ENCODE data around the gene ZMIZ1. TPM values are rescaled to one million over a fixed set of nuclear protein-coding genes. Genes with fewer than 3 reads are reported as not detected.

ZMIZ1 gene
- total RNA-seq, 1 experiment from 2014 or later: 22.8 TPM

- no peak for DNase-seq (ENCODE audit: low read depth)
Observed at GRCh38 chr10:79149345-79149661, 80.5 kb downstream of the ZMIZ1 start.

DNA sequence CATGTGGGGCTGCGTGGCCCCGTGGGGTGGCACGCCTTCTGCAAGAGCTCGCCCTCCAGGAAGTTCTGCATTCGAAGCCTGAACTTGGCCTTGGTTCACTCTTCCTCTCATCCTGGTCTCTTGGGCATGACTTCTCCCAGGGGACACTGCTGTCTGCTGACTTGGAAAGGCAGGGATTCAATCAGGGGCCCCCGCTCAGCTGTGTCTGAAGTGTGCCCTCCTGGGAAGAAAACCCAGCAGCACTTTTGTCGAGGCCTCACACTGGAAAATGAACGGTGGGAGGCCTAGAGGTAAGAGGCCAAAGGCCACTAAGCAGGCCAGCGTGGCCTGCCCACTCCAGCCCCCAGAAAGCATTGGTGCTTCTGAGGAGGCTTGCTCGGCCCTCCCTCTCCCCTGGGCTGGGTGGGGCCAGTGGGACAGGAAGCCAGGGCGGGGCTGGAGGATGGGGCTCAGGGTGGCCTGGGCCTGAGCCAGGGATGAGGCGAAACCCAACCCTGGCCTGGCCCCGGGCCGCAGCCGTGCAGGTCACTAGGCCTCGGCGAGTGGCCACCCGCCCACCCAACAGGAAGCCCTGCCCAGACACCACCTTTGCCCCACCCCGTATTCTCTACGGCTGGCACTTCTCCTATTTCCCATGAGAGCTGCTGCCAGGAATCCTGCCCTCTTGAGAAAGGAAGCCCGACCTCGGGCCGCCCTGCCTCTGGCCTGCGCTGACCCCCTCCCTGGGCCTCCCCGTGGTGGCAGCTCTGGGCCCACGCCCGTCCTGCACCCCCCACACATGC is 81.1 kb downstream of the ZMIZ1 start:
- DNase-seq (ENCODE audit: low read depth): peak; percentile 95

- no peak for DNase-seq (ENCODE audit: low read depth)
Observed at GRCh38 chr10:79150444-79150754, 81.6 kb downstream of the ZMIZ1 start.

- peak; percentile 68 for DNase-seq (ENCODE audit: low read depth)
Observed at GRCh38 chr10:79152423-79152817, 83.7 kb downstream of the ZMIZ1 start.

DNA sequence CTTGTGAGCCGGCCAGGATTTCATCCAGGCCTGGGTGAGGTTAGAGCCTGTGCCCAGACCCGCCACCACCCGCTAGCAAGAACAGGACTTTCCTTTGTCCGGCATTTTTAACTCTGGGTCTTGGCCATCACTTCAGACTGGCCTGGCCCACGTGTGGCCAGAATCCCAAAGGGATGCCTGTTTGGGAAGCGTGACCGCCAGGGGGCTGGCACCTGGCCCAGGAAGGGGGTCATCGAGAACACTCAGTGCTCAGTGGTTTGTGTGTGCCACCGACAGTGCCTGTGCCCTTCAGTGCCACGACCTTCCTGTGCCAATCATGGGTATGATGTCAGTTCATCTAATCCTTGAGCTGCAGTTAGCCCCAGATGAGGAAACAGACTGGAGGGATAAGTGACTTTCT is 85.0 kb downstream of the ZMIZ1 start:
- DNase-seq (ENCODE audit: low read depth): no peak

GRCh38 chr10:79155301-79156081 is 86.7 kb downstream of the ZMIZ1 start:
- peak; percentile 71 for DNase-seq (ENCODE audit: low read depth)

DNA sequence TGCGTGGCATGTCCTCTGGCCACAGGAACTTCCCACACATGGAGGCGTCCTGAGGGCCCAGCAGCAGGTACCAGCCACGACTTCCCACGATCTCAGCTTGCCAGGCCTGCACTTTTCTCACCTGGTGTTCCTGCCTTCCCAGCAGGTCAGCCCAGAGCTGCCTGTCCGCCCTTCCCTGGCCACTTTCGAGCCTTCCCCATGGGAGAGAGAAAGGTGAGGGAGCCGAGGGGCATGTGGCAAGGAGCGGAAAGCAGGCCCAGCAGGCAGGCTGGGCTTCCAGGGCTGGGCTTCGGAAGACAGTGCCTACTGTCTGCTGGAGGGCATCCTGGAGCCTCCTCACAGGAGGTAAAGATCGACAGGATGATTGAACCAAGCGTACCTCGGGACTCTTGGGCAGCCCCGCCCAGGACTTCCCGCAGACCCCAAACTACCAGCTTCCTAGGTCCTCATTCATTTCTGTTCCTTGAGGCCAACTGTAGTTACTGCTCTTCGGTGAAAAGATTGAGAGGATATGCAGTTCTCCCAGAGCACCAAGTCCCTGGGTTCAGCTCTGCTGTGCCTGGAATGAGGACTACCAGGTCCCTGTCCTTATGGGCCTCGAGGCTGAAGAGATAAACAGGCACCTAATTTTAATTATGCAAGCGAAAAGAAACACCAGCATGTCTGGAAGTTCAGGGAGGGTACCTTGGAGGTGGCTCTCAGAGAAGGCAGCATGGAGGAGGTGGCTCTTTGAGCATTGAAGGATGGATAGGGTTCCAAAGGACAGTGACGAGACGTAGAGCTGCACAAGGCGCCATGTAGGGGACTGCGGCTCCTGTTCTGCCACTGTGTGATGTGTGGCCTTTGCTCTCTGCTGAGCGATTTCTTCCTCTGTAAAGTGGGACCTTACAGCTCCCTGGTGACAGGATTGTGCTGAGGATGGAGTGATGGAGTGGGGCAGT is 87.8 kb downstream of the ZMIZ1 start:
- DNase-seq (ENCODE audit: low read depth): no peak

GRCh38 chr10:79158004-79158340 is 89.2 kb downstream of the ZMIZ1 start:
- no peak for DNase-seq (ENCODE audit: low read depth)

DNA sequence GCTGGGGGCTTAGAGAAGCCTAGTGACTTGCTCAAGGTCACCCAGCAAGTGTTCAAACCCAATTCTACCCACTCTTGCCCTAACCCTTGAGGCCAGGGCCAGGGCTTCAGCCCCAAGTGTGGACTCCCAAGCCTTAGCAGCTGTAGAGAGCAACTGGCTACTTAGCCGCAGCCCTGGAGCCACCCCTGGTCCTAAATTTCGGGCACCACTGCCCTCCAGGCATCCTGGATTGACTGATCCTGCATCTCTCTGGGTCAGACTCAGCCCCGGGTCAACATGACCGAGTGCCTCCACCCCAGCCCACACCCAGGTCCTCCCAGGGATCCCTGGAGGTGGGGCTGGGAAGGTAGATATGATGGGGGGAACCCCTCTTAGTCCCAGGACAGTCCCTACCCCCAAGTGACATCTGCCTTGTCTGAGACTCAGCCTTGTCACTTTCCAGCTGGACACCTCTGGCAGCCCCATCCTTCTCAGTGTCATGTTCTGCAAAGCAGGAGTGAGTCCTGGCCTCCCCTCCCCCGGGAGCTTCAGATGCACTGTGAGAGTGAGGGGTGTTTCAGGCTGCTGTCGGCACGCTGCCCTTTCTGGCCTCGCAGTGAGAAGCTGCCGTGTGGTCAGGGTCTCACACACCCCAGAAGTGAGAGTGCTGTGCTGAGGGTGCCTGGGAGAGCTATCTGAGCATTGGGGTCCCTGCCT is 89.8 kb downstream of the ZMIZ1 start:
- no peak for DNase-seq (ENCODE audit: low read depth)

DNA sequence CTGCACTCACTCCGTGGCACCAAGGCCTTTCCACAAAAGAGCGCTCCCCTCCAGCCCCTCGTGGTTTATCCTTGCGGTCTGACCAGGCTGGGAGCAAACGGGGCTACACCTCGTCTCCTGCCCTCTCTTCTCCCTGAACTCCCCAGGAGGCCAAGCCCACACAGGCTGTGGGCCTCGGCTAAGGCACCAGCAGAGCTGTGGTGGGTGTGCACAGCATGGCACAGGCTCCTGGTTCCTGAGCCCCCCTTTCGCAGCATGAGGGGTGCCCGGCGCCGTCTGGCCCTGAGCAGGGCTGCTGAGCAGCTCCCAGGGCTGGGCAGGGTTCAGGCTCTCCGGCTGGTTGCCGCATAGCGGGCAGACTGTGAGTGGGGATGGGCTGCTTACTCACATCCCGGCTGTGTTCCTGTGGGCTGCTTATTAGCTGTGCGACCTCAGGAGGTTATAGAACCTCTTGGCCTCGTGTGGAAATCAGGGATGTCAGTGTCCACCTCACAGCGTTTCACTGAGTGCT is 90.4 kb downstream of the ZMIZ1 start:
- DNase-seq (ENCODE audit: low read depth): peak; percentile 86

GRCh38 chr10:79159785-79160184 is 91.0 kb downstream of the ZMIZ1 start:
- DNase-seq (ENCODE audit: low read depth): no peak

- no peak for DNase-seq (ENCODE audit: low read depth)
Observed at GRCh38 chr10:79160191-79160590, 91.4 kb downstream of the ZMIZ1 start.

GRCh38 chr10:79161557-79161956 is 92.8 kb downstream of the ZMIZ1 start:
- no peak for DNase-seq (ENCODE audit: low read depth)

DNA sequence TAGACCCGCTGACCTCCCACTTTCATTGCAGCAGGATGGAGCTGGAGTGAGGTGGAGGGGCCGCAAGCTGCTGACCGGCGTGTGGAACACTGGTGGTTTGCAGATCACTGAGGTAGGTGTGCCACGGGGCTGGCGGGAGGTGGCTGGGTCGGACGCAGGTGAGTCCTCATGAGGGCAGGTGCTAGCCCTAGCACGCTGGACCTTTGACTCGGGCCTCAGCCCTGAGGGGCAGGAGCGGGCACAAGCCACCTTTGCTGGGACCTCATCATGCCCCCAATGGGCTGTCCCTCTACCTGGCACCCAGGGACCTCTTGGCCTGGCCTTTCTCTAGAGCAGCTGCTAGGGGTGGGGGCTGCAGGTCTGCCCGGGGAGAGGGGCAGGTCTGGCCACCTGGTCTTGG is 93.3 kb downstream of the ZMIZ1 start:
- no peak for DNase-seq (ENCODE audit: low read depth)

- no peak for DNase-seq (ENCODE audit: low read depth)
Observed at GRCh38 chr10:79162861-79163665, 94.3 kb downstream of the ZMIZ1 start.

GRCh38 chr10:79163666-79163975 is 94.9 kb downstream of the ZMIZ1 start:
- no peak for DNase-seq (ENCODE audit: low read depth)

- DNase-seq (ENCODE audit: low read depth): no peak
Observed at GRCh38 chr10:79164075-79164474, 95.3 kb downstream of the ZMIZ1 start.

DNA sequence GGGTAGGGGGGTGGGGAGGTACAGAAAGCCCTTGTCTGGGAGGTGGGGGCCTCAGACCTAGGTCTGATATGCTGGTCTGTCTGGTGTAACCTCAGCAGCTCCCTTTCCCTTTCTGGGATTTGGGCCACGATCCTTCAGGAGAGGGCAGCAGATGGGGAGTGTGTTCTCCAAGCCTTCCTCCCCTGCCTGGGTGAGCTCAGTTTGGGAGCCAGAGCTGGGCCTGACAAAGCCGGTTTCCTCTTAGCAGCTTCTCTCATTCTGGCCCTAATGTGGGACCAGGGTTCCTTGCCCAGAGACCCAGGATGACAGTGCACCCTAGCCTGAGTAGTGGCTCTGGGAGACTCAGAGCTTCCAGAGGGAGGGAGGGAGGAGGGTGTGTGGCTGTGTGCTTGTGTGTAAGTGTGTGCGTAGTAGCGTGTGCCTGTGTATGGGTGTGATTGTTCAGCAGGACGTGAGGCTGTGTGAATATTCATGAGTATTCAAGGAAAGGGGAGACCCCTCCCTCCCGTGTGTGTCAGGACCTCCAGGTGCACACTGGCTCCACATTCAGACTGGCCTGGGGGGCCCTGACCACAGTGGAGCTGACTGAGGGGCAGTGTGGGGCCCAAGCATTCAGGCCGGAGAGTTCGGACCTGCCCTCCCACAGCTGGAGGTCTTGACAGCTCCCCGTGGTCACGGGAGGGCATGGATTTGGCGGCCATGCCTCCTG is 96.5 kb downstream of the ZMIZ1 start:
- DNase-seq (ENCODE audit: low read depth): no peak

DNA sequence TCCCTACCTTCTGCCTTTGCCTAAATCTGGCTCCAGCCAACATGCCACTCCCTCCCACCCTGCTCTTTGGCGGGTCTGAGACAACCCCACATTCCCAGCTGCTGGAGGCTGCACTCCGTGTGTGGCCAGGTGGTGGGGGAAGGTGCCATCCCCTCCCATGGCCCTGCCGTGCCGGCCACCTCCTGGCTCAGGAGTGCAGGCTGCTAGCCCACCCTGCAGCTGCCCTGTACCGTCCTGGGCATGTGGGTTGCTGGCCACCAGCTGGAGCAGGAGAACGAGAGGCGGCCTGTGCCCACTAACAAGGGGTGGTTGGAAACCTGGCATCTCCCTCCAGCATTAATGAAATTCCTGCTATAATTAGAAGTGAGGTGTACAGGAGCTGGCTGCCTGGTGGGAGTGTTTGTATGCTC is 97.6 kb downstream of the ZMIZ1 start:
- no peak for DNase-seq (ENCODE audit: low read depth)

DNA sequence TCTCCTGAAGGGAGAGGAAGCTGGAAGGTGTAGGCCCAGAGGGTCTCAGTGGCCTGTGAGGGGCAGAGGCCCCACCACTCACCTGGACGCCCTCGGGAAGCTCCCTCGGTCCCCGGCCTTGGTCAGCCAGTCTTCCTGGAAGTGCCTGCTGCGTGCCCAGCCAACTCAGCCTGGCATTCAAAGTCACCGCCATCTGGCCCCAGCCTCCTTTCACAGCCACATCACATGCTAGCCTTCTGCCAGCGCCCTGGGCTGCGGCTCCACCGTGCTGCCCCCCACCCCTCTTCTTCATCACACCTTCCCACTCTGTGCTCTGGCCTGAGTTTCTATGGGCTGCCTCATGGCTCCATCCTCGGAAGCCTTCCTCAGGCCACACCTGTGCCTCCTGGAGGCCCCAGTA is 98.0 kb downstream of the ZMIZ1 start:
- DNase-seq (ENCODE audit: low read depth): no peak
